HG02763 (cell line): ENCODE results near the gene SLC8A1.

Experiments
- ATAC-seq: cut with Tn5 transposase; IDR thresholded peaks from one replicate; pipeline ENCODE4 v1.9.1; 2021; ENCODE audit warnings: mild to moderate bottlenecking, moderate library complexity; ENCODE audit not compliant: unreplicated experiment

Gene SLC8A1

DNA sequence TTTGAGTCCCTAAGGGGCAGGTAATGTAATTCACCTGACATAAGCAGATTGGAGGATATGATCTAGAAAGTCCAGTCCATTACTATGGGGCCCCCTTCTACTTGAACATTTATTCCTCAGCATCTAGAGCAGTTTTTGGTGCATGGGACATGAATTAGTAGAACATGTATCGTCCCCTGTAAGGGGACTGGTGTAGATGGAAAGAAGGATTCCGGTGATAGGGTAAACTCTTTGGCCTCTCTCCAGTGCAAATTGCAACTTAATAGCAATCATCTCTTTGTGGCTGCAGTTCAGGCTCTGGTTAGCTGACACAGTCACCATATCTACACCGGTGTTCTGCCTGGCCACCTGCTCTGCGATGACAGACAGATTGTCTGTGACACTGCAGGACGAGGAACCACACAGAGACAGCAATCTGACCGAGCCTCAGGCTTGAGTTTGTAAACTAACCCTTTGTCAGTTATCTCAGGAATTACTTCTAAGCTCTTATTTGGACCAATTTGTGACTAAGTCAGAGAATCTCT is 6.4 kb upstream of the SLC8A1 start:
- no peak for ATAC-seq

DNA sequence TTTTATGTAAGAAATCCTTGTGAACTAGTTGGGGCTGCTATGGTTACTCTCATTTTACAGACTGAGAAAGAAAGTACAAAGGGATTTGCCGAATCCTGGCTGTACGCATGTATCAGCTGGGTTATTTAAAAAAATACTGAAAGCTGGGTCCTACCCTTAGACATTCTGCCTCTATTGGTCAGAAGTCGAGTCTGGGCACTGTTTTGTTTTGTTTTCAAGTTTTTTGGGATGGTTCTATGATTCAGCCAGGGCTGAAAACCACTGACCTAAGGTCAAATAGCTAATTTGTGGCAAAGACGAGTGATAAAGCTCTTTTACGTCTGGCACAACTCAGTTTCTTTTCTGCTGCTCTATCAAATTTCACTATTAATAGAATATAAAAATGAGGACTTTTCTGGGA is 5.9 kb upstream of the SLC8A1 start:
- no peak for ATAC-seq

GRCh38 chr2:40457366-40457765 is 5.5 kb upstream of the SLC8A1 start:
- ATAC-seq, result no peak

DNA sequence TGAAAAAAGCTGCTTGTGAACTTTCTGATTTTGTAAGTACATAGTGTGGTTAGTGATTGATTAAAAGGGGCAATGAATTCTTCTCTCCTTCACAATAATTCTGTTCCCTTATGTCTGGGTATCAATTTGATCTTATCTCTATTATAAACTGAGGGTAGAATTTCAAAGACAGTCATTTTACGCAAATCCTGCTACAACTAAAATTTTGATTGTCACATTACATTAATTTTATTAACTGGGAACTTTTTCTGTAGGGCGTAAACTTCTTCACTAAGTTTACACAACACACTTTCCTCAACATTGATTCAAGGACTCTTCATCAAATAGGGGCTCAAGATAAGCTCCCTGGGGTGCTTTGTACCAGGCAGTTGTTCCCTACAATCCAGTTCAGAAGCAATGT is 5.0 kb upstream of the SLC8A1 start:
- no peak for ATAC-seq

GRCh38 chr2:40455661-40456060 is 3.8 kb upstream of the SLC8A1 start:
- no peak for ATAC-seq

DNA sequence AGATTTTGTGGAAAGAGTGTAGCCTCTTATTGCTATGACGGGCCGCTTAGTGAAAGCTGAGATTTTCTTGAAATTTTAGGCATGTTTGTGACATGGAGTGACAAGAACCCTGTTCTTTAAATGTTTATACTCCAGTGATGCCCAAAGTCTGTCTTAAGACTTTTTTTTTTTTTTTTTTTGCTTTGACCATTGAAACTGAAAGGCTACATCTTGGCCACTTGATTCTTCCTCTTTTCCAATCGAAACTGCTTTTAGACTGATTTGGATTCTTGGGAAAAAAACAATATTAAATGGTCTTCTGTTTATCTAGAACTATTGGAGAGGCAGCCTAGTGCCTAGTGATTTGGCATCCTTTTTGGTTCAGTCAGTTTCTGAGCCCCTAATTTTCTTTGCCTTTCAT is 2.4 kb upstream of the SLC8A1 start:
- no peak for ATAC-seq

GRCh38 chr2:40452786-40453185 is 896 bp upstream of the SLC8A1 start:
- no peak for ATAC-seq

- ATAC-seq, result no peak
These were observed 977 bp downstream of the SLC8A1 start for GRCh38 chr2:40450796-40451430.

DNA sequence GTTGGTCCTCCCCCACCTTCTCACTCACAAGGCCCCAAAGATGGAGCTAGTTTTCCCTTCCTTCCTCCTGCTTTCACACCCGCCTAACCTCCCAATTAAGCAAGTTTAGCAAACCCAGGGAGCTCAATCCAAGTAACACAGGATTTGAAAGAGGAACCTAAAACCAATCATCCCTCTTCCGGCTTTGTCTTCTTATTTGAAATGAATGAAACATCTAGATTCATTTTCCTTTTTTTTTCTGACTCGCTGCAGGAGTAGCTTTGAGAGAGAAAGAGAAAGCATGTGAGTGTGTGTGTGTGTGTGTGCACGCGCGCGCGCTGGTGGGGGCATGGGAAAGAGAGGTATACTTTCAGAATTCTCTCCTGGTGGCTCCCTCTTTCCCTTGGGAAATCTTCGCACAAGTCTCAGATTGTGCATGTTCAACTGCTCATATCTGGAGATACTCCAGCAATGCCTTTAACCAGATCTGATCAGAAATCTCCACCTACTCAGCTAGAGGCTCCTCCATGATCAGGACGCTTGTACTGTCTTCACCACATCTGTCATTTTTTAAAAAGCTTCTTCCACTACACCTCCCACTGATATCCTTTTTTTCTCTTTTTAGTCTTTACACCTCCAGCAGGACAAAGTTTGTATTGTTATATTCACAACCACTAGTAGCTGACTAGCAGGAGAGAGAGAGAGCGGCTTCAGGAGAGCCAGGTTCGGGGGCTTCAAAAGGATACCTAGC is 1.7 kb downstream of the SLC8A1 start:
- no peak for ATAC-seq

GRCh38 chr2:40448476-40449079 is 3.3 kb downstream of the SLC8A1 start:
- no peak for ATAC-seq

GRCh38 chr2:40445467-40445866 is 6.4 kb downstream of the SLC8A1 start:
- no peak for ATAC-seq

GRCh38 chr2:40440835-40441234 is 11.1 kb downstream of the SLC8A1 start:
- no peak for ATAC-seq

DNA sequence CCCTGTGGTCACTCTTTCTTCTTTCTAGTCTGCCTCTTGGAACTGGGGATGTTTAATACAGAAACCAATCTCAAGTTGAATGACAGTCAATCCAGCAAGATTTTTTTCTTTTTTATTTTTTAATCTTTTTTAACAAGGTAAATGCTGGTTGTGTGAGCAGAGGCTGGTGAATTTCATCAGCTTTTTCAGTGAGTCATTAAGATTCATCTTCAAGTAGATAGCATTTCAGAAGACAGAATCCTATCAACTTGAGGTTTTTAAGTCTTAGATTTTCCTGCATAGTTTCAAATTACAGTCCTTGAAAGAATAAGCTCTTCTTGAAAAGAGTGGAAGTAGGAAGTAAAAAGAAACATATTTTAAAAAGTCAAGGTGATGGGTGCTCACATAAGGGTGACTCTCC is 12.4 kb downstream of the SLC8A1 start:
- no peak for ATAC-seq

DNA sequence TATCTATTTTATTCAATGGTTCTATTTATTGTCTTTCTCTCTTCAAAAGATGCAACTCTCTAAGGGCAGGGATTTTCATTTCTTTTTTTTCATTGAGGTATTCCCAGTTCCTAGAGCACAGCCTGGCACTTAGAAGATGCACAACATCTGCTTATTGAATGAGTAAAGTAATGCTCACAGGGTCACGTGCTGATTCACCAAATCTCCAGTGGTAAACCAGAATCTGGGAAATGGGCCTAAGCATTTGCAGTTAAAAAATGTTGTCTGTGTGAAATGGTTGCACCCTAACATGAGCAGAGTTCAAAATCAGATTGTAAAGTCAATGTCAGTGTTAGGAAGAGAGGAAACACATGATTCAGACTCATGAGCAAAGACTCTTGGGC is 15.8 kb downstream of the SLC8A1 start:
- no peak for ATAC-seq

- ATAC-seq, result no peak
These were observed 16.3 kb downstream of the SLC8A1 start for GRCh38 chr2:40435426-40436092.

- no peak for ATAC-seq
These were observed 17.1 kb downstream of the SLC8A1 start for GRCh38 chr2:40434731-40435271.

DNA sequence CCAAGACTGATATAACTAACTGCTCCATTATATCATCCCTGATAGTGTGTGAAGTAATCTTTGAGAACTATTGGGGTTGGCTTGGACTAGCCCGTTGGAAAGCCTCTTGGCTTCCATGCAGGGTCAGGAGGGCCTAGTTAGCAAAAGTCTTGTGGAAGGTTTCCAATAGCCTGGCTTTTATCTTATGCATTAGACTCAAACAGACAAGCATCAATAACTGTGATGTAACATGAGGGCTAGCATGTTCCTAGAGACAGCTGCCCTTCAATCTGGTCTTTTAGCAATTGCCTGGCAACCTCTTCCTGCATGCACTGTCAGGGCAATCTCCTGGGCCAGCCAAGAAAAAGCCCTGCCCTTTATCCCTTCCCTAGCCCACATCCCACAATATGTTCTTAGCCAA is 18.2 kb downstream of the SLC8A1 start:
- no peak for ATAC-seq

GRCh38 chr2:40432921-40433483 is 18.9 kb downstream of the SLC8A1 start:
- ATAC-seq, result no peak

DNA sequence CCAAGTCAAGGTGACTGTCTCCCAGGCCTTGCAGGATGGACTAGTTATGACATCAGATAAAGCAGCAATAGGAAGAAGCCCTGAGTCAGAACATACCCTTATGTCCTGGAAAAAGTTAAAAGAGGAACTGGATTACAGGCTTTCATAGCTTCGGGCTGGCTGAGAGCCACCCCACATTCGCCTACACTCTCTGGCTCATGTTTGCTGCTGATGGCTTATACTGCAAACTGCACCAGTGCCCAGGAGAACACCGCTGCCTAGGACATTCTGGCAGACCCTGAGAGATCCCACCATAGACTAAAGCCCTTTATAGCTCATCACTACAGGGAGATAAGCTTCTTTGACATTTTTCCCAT is 20.3 kb downstream of the SLC8A1 start:
- ATAC-seq, result no peak

DNA sequence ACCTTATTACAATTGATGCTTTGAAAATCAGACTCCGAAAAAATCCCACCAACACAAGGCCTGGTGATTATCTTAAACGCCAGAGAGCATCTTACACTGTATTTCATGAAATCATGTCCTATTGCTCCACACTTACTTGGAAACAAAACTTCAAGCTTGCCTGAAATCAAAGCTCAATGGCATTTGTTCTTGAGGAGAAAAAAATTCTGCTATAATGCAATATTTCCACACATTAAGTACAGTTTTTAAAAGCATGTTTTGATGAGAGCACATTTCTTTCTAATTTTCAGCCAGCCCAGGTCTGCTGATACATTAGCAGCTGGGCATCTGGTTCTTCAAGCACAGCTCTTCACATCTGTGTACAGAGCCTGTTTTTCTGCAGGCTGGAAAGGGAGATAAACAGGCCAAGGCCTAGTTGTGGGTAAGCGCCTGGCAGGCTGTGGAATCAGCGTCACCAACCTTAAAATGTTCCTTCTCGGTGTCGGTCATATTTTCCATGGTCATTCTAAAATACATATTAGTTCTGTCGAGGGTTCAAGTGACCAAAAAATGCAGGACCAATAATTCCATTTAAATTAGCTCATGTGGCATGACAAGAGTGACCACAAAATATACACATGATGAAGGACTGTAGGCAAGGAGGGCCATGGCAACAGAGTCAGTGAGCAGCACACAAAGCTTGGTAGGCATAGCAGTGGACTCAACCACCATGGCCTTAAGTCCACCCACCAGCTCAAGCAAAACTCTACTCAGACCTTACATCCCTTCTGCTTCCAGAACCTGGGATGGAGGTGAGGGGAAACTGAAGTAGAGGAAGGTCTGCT is 20.9 kb downstream of the SLC8A1 start:
- ATAC-seq, result no peak
